Activated CD4-positive, alpha-beta T cell treated with anti-CD3 and anti-CD28 coated beads, Interleukin-2, amount 10 ng/mL, durations not matched to agents 7 days and 5 days (primary cell): ENCODE data around the gene SPOCD1. TPM values are rescaled to one million over a fixed set of nuclear protein-coding genes. Genes with fewer than 3 reads are reported as not detected.

Source experiments
- CTCF ChIA-PET: fragments of 350-600 bp; sonication (Branson Sonifier 250); formaldehyde crosslinking; loops from one replicate; lab custom pipeline; 2021; ENCODE audit warnings: antibody characterized with exemption; lab: Charles Lee
- POLR2A ChIA-PET: fragments of 350-600 bp; sonication (Branson Sonifier 250); formaldehyde crosslinking; loops from one replicate; lab custom pipeline; 2021; ENCODE audit warnings: antibody characterized with exemption; lab: Charles Lee
- DNase-seq: peaks from one replicate; pipeline ENCODE4 v3.0.0-alpha.2; 2020
- H3K27ac Mint-ChIP-seq: one replicate; pipeline ENCODE4 v1.8.0; 2021; ENCODE audit warnings: mild to moderate bottlenecking, moderate library complexity, mixed read lengths
- H3K27me3 Mint-ChIP-seq: one replicate; pipeline ENCODE4 v1.8.0; 2021; ENCODE audit warnings: mixed read lengths
- H3K36me3 Mint-ChIP-seq: one replicate; pipeline ENCODE4 v1.8.0; 2021; ENCODE audit warnings: low read depth, mixed read lengths
- H3K4me1 Mint-ChIP-seq: one replicate; pipeline ENCODE4 v1.8.0; 2021; ENCODE audit warnings: mixed read lengths
- H3K4me3 Mint-ChIP-seq: one replicate; pipeline ENCODE4 v1.8.0; 2021; ENCODE audit warnings: mild to moderate bottlenecking, moderate library complexity, mixed read lengths
- H3K9me3 Mint-ChIP-seq: one replicate; pipeline ENCODE4 v1.8.0; 2021; ENCODE audit warnings: mixed read lengths
- total RNA-seq, 2 experiments: library from RNA; stranded (reverse); gene quantifications; one replicate each; pipeline ENCODE4 v1.2.3, GENCODE V29; 2021

SPOCD1 gene
- total RNA-seq, 2 experiments from 2014 or later, result 0.08 to 0.25 TPM

GRCh38 chr1:31754397-31754796, 61.4 kb downstream of the SPOCD1 start:
- Mint-ChIP-seq H3K4me1 (peaks cover 21% of the 10 kb centered on the region), H3K36me3 (no peaks in the 10 kb centered on the region), H3K27me3 (peaks cover 12% of the 10 kb centered on the region), H3K4me3 (no peak overlapping the region), H3K27ac (no peak overlapping the region), H3K9me3 (no peaks in the 10 kb centered on the region)
- no peak for DNase-seq
- ChIA-PET CTCF (no interaction called here), POLR2A (no interaction called here)

- no peaks in the 10 kb centered on the region for H3K36me3 Mint-ChIP-seq
- ChIA-PET POLR2A (no interaction called here), CTCF (no interaction called here)
- no peaks in the 10 kb centered on the region for H3K9me3 Mint-ChIP-seq
- DNase-seq, result no peak
- peaks cover 7% of the 10 kb centered on the region for H3K27me3 Mint-ChIP-seq
- H3K4me1 Mint-ChIP-seq, result peaks cover 21% of the 10 kb centered on the region
- H3K4me3 Mint-ChIP-seq, result no peak overlapping the region
- H3K27ac Mint-ChIP-seq, result no peak overlapping the region
Observed at GRCh38 chr1:31753707-31754349, 62.0 kb downstream of the SPOCD1 start.

DNA sequence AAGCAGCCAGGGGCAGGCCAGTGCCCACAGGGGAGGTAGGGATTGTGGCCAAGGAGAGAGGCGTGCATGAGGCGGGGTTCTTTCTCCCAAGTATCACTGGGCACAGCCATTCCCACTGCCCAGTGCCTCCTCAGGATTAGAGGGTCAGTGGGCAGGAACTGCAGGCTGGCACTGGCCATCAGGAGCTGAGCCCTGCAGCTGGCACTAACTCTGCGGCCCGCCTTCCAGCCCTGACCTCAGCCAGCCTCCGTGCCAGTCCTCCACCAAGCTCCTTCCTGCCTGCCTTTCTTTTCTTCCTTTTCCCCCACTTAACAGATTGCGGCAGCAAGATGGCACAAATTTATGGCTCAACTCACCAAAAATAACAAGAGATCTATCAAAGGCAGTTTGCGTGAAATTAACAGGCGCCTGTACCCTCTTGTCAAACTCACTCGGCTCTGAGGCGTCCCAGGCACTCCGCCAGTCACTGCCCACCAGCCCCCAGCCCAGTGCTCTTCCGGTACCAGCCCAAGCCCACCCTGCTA, 62.8 kb downstream of the SPOCD1 start:
- POLR2A ChIA-PET, result no interaction called here
- Mint-ChIP-seq H3K27ac (no peak overlapping the region), H3K9me3 (no peaks in the 10 kb centered on the region), H3K4me3 (no peak overlapping the region), H3K36me3 (no peaks in the 10 kb centered on the region), H3K4me1 (peaks cover 21% of the 10 kb centered on the region), H3K27me3 (peaks cover 7% of the 10 kb centered on the region)
- DNase-seq, result no peak
- CTCF ChIA-PET, result interaction anchor here (0.9 kb wide), 1 partner anchor 58 kb away, joined by 3 read pairs; no protein-coding TSS in a partner anchor

- Mint-ChIP-seq H3K9me3 (no peaks in the 10 kb centered on the region), H3K27me3 (peaks cover 7% of the 10 kb centered on the region), H3K36me3 (no peaks in the 10 kb centered on the region), H3K4me1 (peaks cover 21% of the 10 kb centered on the region), H3K4me3 (no peak overlapping the region), H3K27ac (no peak overlapping the region)
- ChIA-PET POLR2A (no interaction called here), CTCF (interaction anchor here (0.9 kb wide), 1 partner anchor 59 kb away, joined by 3 read pairs; no protein-coding TSS in a partner anchor)
- no peak for DNase-seq
Observed at GRCh38 chr1:31752258-31752657, 63.6 kb downstream of the SPOCD1 start.

GRCh38 chr1:31751822-31752241, 64.0 kb downstream of the SPOCD1 start:
- peaks cover 7% of the 10 kb centered on the region for H3K27me3 Mint-ChIP-seq
- DNase-seq, result no peak
- ChIA-PET CTCF (interaction anchor here (1.2 to 1.6 kb wide), 2 partner anchors 26 to 37 kb away, joined by 3 to 5 read pairs; no protein-coding TSS in a partner anchor), POLR2A (no interaction called here)
- H3K4me3 Mint-ChIP-seq, result no peak overlapping the region
- no peaks in the 10 kb centered on the region for H3K36me3 Mint-ChIP-seq
- no peak overlapping the region for H3K27ac Mint-ChIP-seq
- H3K9me3 Mint-ChIP-seq, result no peaks in the 10 kb centered on the region
- peaks cover 21% of the 10 kb centered on the region for H3K4me1 Mint-ChIP-seq

DNA sequence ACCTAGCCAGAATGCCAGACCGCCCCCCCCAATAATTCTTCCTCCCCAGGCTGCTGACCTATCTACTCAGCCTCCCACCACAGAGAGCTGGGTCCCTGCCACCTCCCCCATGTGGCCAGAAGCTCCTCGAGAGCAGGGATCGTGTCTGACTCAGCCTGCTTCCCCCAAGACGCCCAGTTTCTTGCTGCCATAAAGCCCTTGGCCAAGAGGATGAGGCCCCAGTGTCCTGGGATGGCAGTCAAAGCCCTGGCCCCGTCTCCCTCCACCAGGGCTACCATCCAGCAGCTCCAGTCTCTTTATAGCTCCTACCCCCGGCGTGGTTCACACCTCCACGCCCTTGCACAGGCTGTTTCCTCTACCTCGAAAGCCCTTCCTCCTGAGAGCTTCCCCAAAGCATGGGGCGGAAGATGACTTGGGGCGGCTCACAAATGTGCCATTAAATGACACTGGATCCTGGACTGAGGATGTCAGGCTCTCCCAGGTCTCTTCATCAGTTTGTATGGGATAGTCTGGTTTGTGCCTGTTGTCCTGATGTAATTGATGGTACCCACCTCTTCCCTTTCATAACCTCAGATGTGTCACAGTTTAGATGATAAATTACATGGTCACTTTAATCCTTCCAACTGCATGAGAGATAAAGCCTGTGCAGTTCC, 64.8 kb downstream of the SPOCD1 start:
- Mint-ChIP-seq H3K27ac (no peak overlapping the region), H3K27me3 (peaks cover 7% of the 10 kb centered on the region), H3K4me1 (peaks cover 21% of the 10 kb centered on the region), H3K9me3 (no peaks in the 10 kb centered on the region), H3K4me3 (no peak overlapping the region), H3K36me3 (no peaks in the 10 kb centered on the region)
- DNase-seq, result peak; percentile 20
- POLR2A ChIA-PET, result no interaction called here
- CTCF ChIA-PET, result interaction anchor here (1.2 to 4.4 kb wide), 3 partner anchors 11 to 38 kb away, joined by 3 to 19 read pairs (median 5); no protein-coding TSS in a partner anchor

DNA sequence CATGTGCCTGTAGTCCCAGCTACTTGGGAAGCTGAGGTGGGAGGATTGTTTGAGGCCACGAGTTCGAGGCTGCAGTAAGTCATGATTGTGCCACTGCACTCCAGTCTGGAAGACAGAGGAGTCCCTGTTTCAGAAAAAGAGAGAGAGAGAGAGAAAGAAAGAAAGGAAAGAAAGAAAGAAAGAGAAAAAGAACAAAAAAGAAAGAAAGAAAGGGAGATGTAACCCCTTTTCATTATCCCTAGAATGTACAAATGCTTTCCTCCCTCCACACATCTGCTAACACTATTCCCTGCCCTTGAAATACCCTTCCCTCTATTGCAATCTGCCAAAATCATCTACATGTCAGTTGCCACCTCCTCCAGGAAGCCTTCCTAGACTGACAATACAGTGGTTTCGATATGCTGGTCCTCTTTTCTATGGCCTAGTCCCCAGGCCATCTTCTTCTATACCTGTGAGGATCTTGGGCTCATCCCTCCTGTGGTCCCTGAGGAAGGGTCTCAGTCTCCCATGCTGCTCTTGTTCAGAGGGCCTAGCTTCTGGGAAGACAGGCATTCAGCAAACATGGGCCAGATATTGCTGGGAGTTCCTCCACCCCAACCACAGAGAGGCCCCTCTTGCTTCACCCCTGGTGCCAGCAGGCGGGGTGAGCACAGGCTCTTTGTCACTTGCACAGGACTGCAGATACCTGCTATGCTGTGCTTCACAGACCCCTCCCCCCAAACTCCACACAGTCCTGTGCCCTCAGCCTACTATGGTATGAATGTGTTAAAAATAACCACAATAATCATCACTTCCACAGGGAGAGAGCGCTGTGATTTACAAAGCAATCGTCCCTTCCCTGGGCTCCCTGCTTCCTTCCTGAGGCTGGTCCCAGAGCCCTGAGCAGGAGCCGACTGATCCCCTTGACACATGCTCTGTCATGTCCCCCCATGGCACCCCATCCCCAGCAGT, 65.8 kb downstream of the SPOCD1 start:
- H3K36me3 Mint-ChIP-seq, result no peaks in the 10 kb centered on the region
- ChIA-PET POLR2A (no interaction called here), CTCF (interaction anchor here (1.1 to 4.4 kb wide), 4 partner anchors 9 to 39 kb away, joined by 3 to 19 read pairs (median 5); no protein-coding TSS in a partner anchor)
- no peak overlapping the region for H3K4me3 Mint-ChIP-seq
- no peak overlapping the region for H3K27ac Mint-ChIP-seq
- peaks cover 21% of the 10 kb centered on the region for H3K4me1 Mint-ChIP-seq
- H3K9me3 Mint-ChIP-seq, result no peaks in the 10 kb centered on the region
- no peak for DNase-seq
- H3K27me3 Mint-ChIP-seq, result peaks cover 7% of the 10 kb centered on the region

GRCh38 chr1:31748365-31748764, 67.5 kb downstream of the SPOCD1 start:
- peaks cover 7% of the 10 kb centered on the region for H3K27me3 Mint-ChIP-seq
- H3K4me1 Mint-ChIP-seq, result peaks cover 21% of the 10 kb centered on the region
- no peaks in the 10 kb centered on the region for H3K36me3 Mint-ChIP-seq
- no peak overlapping the region for H3K27ac Mint-ChIP-seq
- no peak overlapping the region for H3K4me3 Mint-ChIP-seq
- POLR2A ChIA-PET, result no interaction called here
- H3K9me3 Mint-ChIP-seq, result no peaks in the 10 kb centered on the region
- CTCF ChIA-PET, result interaction anchor here (1.1 to 4.4 kb wide), 3 partner anchors 10 to 41 kb away, joined by 3 to 19 read pairs (median 3); no protein-coding TSS in a partner anchor
- DNase-seq, result no peak

- no peak for DNase-seq
- POLR2A ChIA-PET, result no interaction called here
Observed at GRCh38 chr1:31747304-31747703, 68.5 kb downstream of the SPOCD1 start.

GRCh38 chr1:31746687-31747086, 69.1 kb downstream of the SPOCD1 start:
- peaks cover 12% of the 10 kb centered on the region for H3K4me1 Mint-ChIP-seq
- H3K9me3 Mint-ChIP-seq, result no peaks in the 10 kb centered on the region
- DNase-seq, result no peak
- no peaks in the 10 kb centered on the region for H3K36me3 Mint-ChIP-seq
- peaks cover 7% of the 10 kb centered on the region for H3K27me3 Mint-ChIP-seq
- H3K4me3 Mint-ChIP-seq, result no peak overlapping the region
- H3K27ac Mint-ChIP-seq, result no peak overlapping the region
- ChIA-PET CTCF (no interaction called here), POLR2A (no interaction called here)

More at GRCh38 chr1:31747304-31747703, 68.5 kb downstream of the SPOCD1 start:
- Mint-ChIP-seq H3K36me3 (no peaks in the 10 kb centered on the region), H3K27ac (no peak overlapping the region), H3K4me3 (no peak overlapping the region), H3K27me3 (peaks cover 7% of the 10 kb centered on the region), H3K9me3 (no peaks in the 10 kb centered on the region), H3K4me1 (peaks cover 18% of the 10 kb centered on the region)
- CTCF ChIA-PET, result interaction anchor here (1.1 to 4.4 kb wide), 2 partner anchors 14 to 42 kb away, joined by 3 to 19 read pairs; no protein-coding TSS in a partner anchor

DNA sequence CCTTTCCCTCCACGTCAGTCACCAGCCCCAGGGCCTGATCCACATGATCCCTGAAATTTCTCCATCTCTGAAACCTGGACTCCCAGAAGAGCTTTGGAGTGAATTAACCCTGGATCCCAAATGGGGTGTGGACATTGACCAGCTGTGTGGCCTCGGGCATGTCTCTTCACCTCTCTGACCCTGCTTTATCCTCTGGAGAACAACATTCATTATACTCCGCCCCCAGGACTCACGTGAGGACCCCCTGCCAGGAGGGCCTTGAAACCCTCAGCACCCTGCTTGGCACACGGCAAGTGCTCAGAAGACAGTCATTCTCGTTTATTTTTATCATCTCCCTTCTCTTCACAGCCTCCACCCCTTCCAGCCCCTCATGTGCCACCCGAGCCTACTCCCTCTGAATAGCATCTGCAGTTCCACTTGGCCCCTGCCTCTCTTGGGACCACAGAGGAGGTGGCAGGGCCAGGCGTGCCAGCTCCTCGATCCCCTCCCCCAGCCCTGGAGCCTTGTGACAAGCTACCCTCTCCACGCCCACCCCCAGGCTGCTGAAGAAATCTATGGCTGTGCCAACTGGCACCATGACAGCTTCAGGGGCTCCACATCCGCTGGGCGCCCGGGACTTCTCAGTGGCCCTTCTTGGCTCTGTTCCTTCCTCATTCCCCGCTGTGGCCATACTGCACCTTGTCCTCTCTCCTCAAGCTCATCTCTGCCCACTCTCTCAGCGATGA, 69.7 kb downstream of the SPOCD1 start:
- POLR2A ChIA-PET, result no interaction called here
- Mint-ChIP-seq H3K4me1 (peaks cover 8% of the 10 kb centered on the region), H3K4me3 (no peak overlapping the region), H3K36me3 (no peaks in the 10 kb centered on the region), H3K9me3 (no peaks in the 10 kb centered on the region), H3K27ac (no peak overlapping the region), H3K27me3 (peaks cover 4% of the 10 kb centered on the region)
- CTCF ChIA-PET, result interaction anchor here (0.5 to 1.6 kb wide), 6 partner anchors 12 to 532 kb away, joined by 3 to 7 read pairs (median 4); no protein-coding TSS in a partner anchor
- DNase-seq, result no peak
